IMR-90 (cell line): Measurements from ENCODE around the gene IRF4. TPM values are rescaled to one million over a fixed set of nuclear protein-coding genes. Genes with fewer than 3 reads are reported as not detected.

ENCODE experiments used
- CTCF ChIP-seq: conservative IDR thresholded peaks from 2 replicates; pipeline ENCODE4 v1.5.1; 2012; ENCODE audit warnings: mild to moderate bottlenecking, low read depth, low read length, improper control_type of control experiment
- MAFK ChIP-seq: IDR thresholded peaks from 2 replicates; pipeline ENCODE4 v1.6.1; 2012; ENCODE audit warnings: low read depth, low read length, improper control_type of control experiment
- RFX5 ChIP-seq: IDR thresholded peaks from 2 replicates; pipeline ENCODE4 v1.8.0; 2012; ENCODE audit warnings: low read depth, mild to moderate bottlenecking, low read length, moderate library complexity
- polyA plus RNA-seq, 3 experiments: library from polyadenylated mRNA; depleted of rRNA; stranded (reverse); fragments of >200 nt; gene quantifications; 2 replicates each; pipeline ENCODE4 v1.2.3, GENCODE V29; 2012; ENCODE audit warnings: low replicate concordance in 1 of 3
- total RNA-seq: library from RNA; depleted of rRNA; stranded (reverse); fragments of >200 nt; gene quantifications from 2 replicates; pipeline ENCODE4 v1.2.3, GENCODE V29; 2012

IRF4 gene
- total and polyA plus RNA-seq, 2 of the 4 experiments (the other 2 are of a cell fraction): not detected

- TF ChIP-seq CTCF: no peak
- TF ChIP-seq MAFK: no peak
- TF ChIP-seq RFX5: no peak
Measured at GRCh38 chr6:391559-392440, at the start of gene IRF4 (continued).
